GOT3 (cell line): ENCODE results near the gene KDM2B.
"Not testable (repeated sequence)": the region's sequence is repeated elsewhere in the genome, so short reads cannot be mapped to it uniquely, and the experiment has no call there.

Source experiments
- DNase-seq: peaks from one replicate; lab custom pipeline; 2025; ENCODE audit warnings: mixed read lengths; lab: John Stamatoyannopoulos, UW

KDM2B gene

DNA sequence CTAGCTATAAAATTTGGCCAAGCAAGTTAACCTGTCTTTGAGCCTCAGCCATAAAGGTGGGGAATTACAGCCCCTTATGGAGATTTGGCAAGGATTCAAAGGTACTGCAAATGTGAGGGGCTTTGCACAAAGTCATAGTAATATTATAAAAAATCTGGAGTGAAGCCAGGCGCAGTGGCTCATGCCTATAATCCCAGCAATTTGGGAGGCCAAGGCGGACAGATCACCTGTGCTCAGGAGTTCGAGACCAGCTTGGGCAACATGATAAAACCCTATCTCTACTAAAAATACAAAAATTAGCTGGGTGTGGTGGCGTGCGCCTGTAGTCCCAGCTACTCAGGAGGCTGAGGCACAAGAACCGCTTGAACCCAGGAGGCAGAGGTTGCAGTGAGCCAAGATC lies 4.1 kb upstream of the KDM2B start:
- DNase-seq = not testable (repeated sequence)

DNA sequence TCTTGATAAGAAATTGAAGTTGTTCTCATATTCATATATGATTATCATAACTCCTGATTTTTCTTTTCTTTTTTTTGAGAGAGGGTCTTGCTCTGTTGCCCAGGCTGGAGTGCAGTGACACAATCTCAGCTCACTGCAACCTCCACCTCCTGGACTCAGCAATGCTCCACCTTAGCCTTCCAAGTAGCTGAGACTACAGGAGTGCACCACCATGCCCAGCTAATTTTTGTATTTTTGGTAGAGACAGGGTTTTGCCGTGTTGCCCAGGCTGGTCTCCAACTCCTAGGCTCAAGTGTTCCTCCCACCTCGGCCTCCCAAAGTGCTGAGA lies 2.5 kb upstream of the KDM2B start:
- not testable (repeated sequence) for DNase-seq

DNA sequence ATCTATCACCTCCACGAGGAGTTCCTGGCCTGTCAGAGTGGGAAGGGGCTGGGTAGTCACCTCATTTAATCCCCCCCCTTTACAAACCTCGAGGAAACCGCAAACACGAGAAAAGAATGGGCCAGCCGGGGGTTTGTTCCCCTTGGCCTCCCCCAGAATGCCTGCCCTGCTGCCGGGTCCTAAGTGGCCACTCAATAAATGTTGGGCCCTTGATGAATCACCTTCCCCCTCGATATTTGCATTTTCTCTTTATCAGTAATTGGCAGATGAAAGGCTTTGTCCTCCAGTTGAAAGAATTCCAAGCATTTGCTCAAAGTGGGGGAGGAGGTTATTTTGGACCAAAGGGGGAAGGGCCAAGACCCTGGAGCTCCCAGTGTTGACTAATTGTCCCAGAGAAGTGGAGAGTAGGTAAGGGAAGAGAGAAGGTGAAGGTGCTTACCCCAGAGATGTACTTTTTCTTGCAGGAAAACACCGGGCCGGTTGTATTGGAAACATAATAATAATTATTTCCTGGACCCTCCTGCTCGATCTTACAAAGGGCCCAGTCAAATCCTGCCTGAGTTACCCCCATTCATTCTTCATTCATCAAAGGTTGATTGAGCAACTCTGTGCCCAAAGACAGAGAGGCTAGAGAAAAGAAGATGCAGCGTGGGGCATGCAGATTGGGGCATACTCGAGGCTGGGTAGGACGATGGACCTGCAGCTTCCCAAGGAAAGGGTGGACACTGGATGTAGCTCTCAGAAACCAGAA lies 1.9 kb upstream of the KDM2B start:
- DNase-seq = no peak

DNA sequence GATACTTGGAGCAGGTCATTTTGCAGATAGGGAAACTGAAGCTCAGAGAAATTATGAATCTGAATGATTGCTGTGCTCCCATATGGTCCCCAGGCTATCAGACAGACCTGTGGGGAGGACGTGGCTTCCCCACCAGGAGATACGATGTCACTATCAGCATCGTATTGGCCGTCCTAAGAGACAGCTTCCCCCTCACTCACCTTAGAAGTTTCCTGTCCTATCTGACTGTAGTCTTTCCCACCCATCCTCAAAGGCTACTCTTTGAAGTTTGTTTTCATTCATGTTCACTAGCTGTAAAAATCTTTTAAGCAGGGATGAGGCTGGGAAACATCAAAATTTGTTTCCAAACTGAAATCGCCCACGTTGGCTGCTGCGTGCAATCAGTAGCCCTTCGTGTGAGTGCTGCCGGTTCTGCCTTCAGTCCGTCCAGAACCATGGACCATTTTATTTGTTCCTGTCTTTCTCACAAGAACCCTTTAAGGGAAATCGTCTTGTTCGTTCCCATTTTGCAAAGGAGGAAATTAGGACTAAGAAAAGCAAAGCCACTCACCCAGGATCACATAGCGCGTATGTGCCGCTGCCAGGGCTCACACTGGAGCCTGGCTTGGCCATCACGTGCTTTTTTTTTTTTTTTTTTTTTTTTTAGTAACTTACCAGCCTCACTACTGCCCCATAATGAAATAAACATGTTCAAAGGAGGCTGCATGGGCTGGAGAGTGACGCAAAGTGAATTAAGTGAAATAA lies 1.0 kb upstream of the KDM2B start:
- DNase-seq = no peak

DNA sequence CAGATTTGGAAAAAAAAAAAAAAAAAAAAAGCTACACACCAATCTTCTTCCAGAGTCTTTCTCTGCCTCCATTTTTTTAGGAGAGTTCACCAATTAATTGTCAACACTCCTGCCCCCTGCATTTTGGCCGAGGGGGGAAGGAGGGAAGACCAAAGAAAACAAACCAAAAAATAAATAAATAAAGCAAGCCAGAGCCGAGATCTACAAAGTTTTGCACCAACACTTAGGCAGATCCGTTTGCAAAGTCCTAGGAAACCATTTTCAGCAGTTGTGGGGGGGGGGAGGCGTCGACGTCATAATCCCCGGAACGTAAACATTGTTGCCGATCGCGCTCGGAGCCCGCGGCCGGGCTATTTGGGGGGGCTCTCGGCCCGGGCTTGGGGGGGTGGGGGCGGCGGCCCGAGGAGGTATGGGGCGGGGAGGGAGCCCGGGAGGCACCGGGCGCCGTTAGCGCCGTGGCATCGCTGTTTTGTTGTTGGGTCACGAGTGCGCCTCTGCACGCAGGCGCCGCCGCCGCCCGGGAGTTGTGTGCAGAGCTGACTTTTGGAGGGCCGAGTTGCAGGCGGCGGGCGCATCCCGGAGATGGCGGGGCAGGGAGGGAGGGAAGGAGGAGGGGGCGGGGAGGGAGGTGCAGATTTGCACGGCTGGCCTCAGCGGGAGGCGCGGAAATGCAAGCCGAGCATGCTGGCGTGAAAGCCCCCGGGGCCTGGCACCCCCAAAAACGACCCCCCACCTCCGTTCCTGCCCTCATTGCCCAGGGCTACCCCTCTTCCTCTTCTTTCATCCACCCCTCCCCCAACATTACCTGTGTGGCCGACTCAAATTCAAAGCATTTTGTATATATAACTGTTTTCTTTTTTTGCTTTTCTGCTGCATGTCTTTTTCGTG lies 598 bp downstream of the KDM2B start:
- peak; percentile 22 for DNase-seq

DNA sequence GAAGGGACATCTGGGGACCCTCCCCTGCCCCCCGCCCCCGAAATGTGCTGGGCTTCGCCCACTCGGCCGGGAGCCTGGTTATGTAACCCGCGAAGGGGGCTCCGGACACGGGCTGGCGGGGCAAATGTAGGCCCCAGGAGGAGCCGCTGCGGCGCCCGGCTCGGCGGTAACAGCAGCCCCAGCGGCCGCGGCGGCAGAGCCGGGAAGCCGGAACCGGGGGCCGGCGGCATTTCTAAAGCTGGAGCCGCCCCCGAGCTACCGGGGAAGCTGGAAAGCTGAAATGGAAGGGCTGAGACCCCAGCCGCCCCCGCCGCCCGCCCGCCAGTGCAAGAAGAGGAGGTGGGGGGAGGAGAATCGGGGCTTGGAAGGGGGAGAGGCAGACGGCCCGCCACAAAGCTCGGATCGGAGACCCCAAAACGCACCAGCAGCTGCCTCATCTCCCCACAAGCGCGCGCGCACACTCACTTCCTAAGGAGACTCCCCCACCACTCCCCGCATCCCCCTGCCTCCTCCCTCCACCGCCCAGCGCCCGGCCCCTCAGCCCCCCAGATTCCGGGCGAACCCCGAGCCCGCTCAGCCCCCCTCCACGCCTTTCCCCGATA lies 1.5 kb downstream of the KDM2B start:
- no peak for DNase-seq

DNA sequence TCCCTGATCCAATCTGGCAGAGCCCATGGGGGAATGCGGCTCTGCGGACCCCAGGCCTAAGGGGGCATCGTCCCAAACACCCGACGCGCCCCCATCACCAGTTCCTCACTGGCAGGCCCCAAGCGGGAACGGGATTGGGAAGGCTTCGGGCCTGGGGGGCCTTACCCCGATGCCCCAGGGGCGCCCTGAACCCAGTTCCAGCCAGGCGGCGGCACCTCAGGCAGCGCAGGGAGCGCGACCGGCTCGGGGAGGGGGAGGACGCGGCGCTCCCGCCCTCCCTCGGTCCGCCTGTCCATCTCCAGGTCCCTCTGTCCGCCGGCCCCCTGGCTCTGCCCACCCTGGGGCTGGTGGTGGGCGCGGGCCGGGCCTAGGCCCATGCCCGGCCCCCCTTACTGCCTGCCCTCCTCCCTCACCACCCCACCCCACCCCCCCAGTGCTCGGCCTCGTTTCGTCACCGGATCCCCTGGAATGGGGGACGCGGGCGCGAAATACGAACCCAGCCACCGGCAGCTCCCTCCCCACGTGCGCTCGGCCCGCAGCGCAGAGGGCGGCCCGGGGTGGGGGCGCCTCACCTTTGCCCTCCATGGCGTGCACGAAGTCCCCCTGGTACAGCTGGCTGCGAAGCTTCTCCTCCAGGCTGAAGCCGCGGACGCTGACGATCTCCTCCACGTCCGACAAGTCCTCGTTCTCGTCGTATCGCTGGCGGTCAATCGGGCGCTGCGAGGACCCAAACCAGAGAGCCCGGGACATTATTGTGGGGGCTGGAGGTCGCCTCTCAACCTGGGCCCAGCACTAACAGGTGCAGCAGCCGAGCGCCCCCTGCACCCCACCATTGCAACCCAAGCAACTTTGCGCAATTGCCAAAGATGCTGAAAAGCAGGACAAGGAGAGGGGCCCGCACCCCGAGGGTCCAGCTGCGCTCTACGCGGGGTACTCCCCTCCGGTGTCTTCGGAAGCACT lies 2.3 kb downstream of the KDM2B start:
- no peak for DNase-seq

DNA sequence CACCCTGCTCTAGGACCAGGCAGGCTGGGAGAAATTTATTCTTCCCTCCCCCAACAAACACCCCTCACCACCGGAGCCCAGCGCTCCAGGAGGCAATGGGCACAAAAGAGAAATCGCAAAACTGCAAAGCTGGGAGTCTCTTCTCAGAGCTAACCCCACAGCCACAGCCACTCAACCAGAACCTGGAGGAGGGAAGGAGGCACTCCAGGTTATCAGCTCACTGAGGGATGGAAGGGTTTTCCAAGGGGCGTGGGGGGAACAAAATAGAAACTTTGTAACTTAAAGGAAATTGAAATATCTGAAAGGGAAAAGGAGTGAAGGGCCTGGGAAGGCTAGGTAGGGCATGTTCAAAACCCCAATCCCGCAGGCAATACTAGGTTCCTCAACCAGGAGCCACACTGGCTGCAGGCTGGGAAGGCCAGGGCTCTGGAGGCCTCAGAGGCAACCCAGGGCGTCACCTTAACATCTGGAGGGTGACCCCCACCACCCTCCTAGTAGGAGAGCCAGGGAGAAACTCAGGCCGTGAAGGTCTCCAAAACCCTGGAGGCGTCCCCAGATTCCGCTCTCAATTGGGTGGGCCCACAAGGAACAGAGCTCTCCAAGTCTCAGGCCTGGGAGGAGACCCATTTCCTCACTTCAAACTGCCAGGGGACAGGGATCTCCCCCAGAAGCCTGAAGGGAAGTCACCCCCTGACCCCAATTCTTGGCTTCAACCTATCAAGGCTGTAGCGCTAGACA lies 3.2 kb downstream of the KDM2B start:
- no peak for DNase-seq

DNA sequence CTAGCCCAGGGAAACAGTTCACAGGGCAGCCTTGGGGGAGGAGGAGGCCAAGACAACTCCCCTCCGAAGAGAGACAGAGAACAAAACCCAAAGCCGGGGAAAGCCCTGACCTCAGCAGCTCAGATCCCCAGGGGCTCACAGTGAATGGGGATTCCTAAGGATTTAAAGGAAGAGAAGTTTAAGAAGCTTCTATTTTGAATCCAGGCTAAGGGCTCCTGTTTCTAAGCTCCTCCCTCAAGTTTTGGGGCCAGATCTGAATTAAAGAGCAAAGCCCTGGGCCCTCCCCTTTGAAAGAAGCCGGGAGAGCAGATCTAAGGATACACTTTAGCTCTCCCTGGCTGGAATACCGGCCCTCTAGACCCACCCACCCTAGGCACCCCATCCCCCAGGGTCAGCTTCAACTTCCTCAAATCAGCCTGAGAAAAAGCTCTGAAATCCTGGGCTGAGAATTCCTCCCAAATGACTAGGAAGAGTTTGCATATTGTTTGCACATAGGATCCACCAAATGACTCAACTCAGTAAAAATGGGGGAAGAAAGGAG lies 3.9 kb downstream of the KDM2B start:
- no peak for DNase-seq

DNA sequence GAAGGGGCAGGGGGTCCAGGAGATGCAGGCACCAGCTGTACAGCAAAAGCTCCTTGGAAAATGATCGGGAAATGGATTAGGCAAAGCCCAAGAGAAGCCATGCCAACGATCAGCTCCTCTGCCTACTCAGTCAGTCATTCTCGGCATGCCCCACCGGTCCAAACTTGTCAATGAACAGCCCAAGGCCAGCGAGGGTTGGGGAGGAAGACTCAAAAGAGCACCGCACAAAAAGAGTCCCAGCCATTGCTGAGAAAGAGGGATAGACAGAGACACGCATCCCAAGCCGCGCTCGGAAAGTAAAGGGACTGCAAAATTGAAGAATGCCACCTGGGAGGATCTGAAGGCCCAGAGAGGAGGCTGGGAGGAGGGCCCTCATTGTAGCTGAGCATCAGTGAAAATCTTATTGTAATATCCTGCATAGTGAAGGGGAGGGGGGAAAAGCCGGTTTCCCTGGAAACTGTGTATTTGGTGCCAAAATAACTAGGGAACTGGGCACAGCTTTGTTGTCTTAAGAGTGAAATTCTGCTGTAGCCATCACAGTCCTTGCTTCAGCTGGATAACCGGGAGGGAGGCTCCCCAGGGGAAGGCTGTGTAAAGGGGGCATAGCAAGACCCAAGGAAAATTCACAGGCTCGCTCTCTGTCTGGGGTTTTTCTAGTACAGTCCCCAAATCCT lies 4.7 kb downstream of the KDM2B start:
- no peak for DNase-seq

DNA sequence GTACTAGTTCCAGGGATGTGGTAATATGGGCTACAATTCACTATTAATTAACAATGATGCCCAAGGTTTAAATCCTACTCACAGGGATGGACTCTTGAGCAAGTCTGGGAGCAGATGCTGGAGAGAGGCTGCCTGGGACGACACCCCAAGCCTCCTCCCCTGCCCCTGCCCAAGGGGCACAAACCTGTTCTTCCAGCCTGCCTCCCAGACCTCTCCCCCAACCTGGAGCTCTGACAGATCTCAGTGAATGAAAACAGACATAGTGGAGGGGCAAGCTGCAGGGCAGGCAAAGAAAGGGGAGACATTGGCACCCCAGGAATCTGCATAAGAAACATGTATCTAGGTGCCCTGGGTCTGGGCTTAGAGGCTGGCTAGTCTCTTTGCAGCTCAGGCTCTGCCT lies 5.8 kb downstream of the KDM2B start:
- DNase-seq = no peak

DNA sequence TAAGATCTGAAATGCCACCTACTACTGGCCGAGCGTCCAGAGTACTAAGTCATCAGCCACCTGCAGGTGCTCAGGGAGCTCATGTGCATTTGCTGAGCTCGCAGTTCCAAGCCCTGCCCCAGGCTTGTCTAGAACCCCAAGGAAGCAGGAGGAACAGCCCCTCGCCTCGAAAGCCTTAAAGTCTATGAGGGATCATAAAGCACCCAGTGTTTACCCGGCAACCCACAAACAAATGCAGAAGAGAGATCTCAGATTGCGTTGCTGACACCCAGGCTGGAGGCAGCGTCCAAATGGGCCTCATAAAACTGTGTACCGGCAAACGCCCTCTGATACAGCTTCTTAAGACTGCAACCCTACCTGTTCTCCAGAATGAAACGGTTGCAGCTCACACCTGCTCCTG lies 6.8 kb downstream of the KDM2B start:
- DNase-seq = no peak

DNA sequence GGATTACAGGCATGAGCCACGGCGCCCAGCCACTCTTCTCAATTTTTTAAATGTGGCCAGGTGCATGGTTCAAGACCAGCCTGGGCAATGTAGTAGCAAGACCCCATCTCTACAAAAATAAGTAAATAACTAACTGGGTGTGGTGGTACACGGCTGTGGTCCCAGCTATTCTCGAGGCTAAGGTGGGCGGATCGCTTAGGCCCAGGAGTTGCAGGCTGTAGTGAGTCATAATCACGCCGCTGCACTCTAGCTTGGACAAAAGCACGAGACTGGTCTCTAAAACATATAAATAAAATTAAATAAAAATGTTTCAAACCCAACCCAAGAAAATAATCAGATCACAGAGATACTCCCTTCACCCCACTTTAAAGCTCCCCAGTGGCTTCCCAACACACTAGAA lies 8.9 kb downstream of the KDM2B start:
- no peak for DNase-seq

DNA sequence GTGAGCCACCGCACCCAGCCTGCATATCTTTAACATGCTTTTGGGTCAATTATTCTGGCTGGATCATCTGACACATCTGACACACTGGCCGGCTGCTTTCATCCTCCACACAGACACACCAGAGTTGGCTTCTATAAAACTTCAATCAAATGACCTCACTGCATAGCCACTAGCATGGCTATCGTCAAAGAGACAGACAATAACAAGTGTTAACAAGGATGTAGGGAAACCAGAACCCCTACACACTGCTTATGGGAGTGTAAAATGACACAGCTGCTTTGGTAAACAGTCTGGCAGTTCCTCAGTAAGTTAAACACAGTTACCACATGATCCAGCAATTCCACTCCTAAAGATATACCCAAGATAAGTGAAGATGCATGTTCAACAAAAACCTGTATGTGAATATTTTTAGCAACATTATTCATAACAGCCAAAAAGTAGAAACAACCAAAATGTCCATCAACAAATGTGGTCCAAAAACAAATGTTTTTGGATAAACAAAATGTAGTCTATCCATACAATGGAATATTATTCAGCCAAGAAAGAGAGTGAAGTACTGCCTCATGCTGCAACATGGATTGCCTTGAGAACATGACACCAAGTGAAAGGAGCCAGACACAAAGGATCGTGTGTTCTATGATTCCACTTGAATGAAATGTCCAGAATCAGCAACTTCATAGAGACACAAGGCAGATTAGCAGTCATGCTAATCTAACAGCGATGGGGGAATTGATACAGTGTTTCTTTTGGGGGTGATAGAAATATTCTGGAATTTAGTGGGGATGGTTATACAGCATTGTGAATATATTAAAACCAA lies 10.1 kb downstream of the KDM2B start:
- no peak for DNase-seq

DNA sequence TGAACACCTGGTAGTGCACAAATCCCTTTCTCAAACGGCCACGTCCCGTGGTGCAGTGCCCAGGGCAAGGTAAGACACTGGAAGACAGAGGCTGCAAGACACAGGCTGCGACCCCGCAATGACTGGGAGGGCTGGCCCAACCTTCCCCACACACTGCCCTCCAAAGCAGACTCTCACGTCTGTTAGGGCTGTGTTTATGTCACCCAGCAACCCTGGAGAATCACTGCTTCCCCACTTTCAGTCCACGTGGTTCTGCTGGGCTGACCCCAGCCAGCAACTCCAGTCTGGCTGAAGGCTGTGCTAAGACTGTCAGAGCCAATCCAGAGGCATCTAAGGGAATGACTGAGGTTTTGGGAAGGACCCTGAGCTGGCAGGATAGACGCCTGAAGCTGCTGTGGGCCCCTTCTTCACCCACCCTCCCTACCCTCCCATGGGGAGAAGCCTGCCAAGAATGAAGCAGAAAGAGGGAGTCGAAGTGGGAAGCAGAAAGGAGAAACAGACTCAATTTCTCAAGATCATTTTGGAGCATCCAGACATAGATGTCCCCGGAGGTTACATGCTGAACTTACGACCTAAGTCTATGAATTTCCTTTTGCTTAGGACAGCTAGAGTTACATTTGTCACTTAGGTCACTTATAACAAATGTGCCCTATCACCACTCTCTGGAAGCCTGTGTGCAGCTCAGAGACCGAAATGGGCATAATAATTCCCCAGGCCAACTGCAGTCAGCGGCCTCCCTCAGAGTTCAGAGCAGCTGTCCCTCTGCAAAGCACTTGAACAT lies 11.7 kb downstream of the KDM2B start:
- no peak for DNase-seq

DNA sequence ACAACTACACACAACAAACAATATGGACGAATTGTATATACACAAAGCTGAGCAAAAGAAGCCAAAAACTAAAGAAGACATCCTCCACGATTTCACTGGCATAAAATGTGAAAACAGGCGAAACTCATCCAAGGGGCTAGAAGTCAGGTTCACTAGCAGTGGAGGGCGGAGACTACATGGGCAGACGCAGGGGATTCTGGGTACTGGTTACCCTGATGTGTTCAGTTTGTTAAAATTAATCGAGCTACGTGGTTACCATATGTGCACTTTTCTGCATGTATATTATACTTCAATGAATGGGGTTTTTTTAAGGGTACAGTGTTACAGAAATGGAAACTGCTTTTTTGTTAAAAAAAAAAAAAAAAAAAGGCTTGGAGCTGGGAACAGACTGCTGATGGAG lies 12.3 kb downstream of the KDM2B start:
- DNase-seq = no peak

DNA sequence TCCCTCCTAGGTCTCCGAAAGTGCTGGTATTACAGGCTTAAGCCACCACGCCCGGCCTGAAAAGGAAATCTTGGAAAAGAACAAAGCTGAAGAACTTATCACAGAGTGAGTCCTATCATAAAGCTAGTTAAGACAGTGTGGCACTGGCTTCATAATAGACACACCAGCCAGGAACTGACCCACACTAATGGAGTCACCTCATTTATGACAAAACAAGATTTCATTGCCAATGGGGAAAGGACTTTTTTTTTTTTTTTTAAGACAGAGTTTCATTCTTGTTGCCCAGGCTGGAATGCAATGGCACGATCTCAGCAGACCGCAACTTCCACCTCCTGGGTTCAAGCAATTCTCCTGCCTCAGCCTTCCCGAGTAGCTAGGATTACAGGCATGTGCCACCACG lies 15.7 kb downstream of the KDM2B start:
- DNase-seq = no peak

DNA sequence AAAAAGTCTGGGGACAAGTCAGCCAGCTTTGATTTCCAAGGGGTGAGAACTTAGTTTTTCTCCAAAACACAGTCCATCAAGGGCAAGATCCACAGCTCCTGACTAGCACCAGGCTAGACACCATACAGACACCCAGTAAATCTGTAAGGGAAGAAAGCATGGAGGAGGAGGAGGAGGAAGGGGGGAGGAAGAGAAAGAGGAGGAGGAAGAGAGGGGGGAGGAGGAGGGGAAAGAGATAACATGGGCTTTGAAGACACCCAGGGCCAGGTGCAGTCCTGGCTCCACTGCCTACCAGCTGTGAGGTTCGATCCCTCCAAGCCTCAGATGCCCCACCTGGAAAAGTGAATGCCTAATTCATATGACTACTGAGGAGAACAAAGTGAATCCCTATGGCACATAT lies 18.3 kb downstream of the KDM2B start:
- no peak for DNase-seq
